WTC11 (cell line): ENCODE results near the gene MOB1B. TPM values are rescaled to one million over a fixed set of nuclear protein-coding genes. Genes with fewer than 3 reads are reported as not detected.

Source experiments
- ATAC-seq: fragments of 200-7000 bp; cut with Tn5 transposase; 2 replicates; pipeline ENCODE4 v1.10.0; 2021; ENCODE audit warnings: mild to moderate bottlenecking, moderate library complexity
- CTCF ChIA-PET: fragments of 300-600 bp; sonication (Branson Sonifier 250); formaldehyde crosslinking; loops from one replicate; lab custom pipeline; 2021; ENCODE audit warnings: antibody characterized with exemption; lab: Charles Lee
- POLR2A ChIA-PET: fragments of 350-600 bp; sonication (Branson Sonifier 250); formaldehyde crosslinking; loops from one replicate; lab custom pipeline; 2021; ENCODE audit warnings: antibody characterized with exemption; lab: Charles Lee
- DNase-seq: peaks from one replicate; pipeline ENCODE4 v3.0.0; 2021; ENCODE audit warnings: low spot score
- H3K27ac Mint-ChIP-seq: 2 replicates; pipeline ENCODE4 v1.8.0; 2021; ENCODE audit warnings: mixed read lengths
- H3K27me3 Mint-ChIP-seq: 2 replicates; pipeline ENCODE4 v1.8.0; 2021; ENCODE audit warnings: low read depth, mild to moderate bottlenecking, moderate library complexity, mixed read lengths
- H3K36me3 Mint-ChIP-seq: 2 replicates; pipeline ENCODE4 v1.8.0; 2021; ENCODE audit warnings: mixed read lengths
- H3K4me1 Mint-ChIP-seq: 2 replicates; pipeline ENCODE4 v1.8.0; 2022; ENCODE audit warnings: mixed read lengths
- H3K4me3 Mint-ChIP-seq: 2 replicates; pipeline ENCODE4 v1.8.0; 2021; ENCODE audit warnings: mild to moderate bottlenecking, moderate library complexity, mixed read lengths
- H3K9me3 Mint-ChIP-seq: 2 replicates; pipeline ENCODE4 v1.8.0; 2021; ENCODE audit warnings: mixed read lengths
- ARID4B ChIP-seq: sonication (generic); formaldehyde crosslinking; IDR thresholded peaks from 2 replicates; pipeline ENCODE4 v1.8.0; 2023; ENCODE audit warnings: missing genetic modification reagents, mild to moderate bottlenecking, borderline replicate concordance
- ATF1 ChIP-seq: sonication (generic); formaldehyde crosslinking; IDR thresholded peaks from 2 replicates; pipeline ENCODE4 v1.8.1; 2023; ENCODE audit warnings: mild to moderate bottlenecking, moderate library complexity, missing genetic modification reagents
- ATF3 ChIP-seq: sonication (generic); formaldehyde crosslinking; conservative IDR thresholded peaks from 2 replicates; pipeline ENCODE4 v1.8.1; 2022; ENCODE audit warnings: mild to moderate bottlenecking, missing genetic modification reagents
- CBFB ChIP-seq: sonication (generic); formaldehyde crosslinking; IDR thresholded peaks from 2 replicates; pipeline ENCODE4 v1.8.1; 2022; ENCODE audit warnings: mild to moderate bottlenecking, low read depth, missing genetic modification reagents
- CREB1 ChIP-seq: sonication (generic); formaldehyde crosslinking; IDR thresholded peaks from 2 replicates; pipeline ENCODE4 v1.8.0; 2023; ENCODE audit warnings: mild to moderate bottlenecking, missing genetic modification reagents
- E2F1 ChIP-seq: sonication (generic); formaldehyde crosslinking; IDR thresholded peaks from 2 replicates; pipeline ENCODE4 v1.8.0; 2022; ENCODE audit warnings: mild to moderate bottlenecking, missing genetic modification reagents
- ELF4 ChIP-seq: sonication (generic); formaldehyde crosslinking; IDR thresholded peaks from 2 replicates; pipeline ENCODE4 v1.8.1; 2022; ENCODE audit warnings: low read depth, mild to moderate bottlenecking, moderate library complexity, missing genetic modification reagents
- FOXJ3 ChIP-seq: sonication (generic); formaldehyde crosslinking; IDR thresholded peaks from 2 replicates; pipeline ENCODE4 v1.9.0; 2021; ENCODE audit warnings: missing genetic modification reagents, mild to moderate bottlenecking, borderline replicate concordance
- FOXK1 ChIP-seq: sonication (generic); formaldehyde crosslinking; IDR thresholded peaks from 2 replicates; pipeline ENCODE4 v1.8.0; 2022; ENCODE audit warnings: mild to moderate bottlenecking, moderate library complexity, missing genetic modification reagents
- GTF2I ChIP-seq: fragments of 250-450 bp; sonication (Bioruptor Pico); conservative IDR thresholded peaks from 2 replicates; pipeline ENCODE4 v1.4.0; 2021; ENCODE audit warnings: mild to moderate bottlenecking
- MXD4 ChIP-seq: fragments of 250-450 bp; sonication (Bioruptor Pico); IDR thresholded peaks from 2 replicates; pipeline ENCODE4 v1.8.0; 2021; ENCODE audit warnings: mild to moderate bottlenecking, moderate library complexity, borderline replicate concordance
- NFE2L1 ChIP-seq: sonication (generic); formaldehyde crosslinking; IDR thresholded peaks from 2 replicates; pipeline ENCODE4 v1.8.1; 2023; ENCODE audit warnings: missing genetic modification reagents
- NR2C2 ChIP-seq: sonication (generic); formaldehyde crosslinking; IDR thresholded peaks from 2 replicates; pipeline ENCODE4 v1.8.0; 2022; ENCODE audit warnings: mild to moderate bottlenecking, missing genetic modification reagents
- PRDM15 ChIP-seq: sonication (generic); formaldehyde crosslinking; IDR thresholded peaks from 2 replicates; pipeline ENCODE4 v1.8.0; 2022; ENCODE audit warnings: missing genetic modification reagents
- TCF7 ChIP-seq: sonication (generic); formaldehyde crosslinking; IDR thresholded peaks from 2 replicates; pipeline ENCODE4 v1.8.0; 2022; ENCODE audit warnings: mild to moderate bottlenecking, low read depth, missing genetic modification reagents, moderate library complexity
- ZNF317 ChIP-seq: sonication (generic); formaldehyde crosslinking; IDR thresholded peaks from 2 replicates; pipeline ENCODE4 v1.8.1; 2023; ENCODE audit warnings: low read depth, mild to moderate bottlenecking, moderate library complexity, missing genetic modification reagents, borderline replicate concordance
- total RNA-seq: library from RNA; stranded (reverse); gene quantifications from 3 replicates; pipeline ENCODE4 v1.2.3, GENCODE V29; 2021
- TF ChIP-seq, protein P1 (sequence below): sonication (generic); formaldehyde crosslinking; IDR thresholded peaks from 2 replicates; pipeline ENCODE4 v1.8.1; 2022; ENCODE audit warnings: low read depth, missing genetic modification reagents, borderline replicate concordance
- TF ChIP-seq, protein P2 (sequence below): fragments of 250-450 bp; sonication (Bioruptor Pico); IDR thresholded peaks from 2 replicates; pipeline ENCODE4 v1.9.0; 2021; ENCODE audit warnings: mild to moderate bottlenecking
- TF ChIP-seq, protein P3 (sequence below): fragments of 250-450 bp; sonication (Bioruptor Pico); IDR thresholded peaks from 2 replicates; pipeline ENCODE4 v1.9.0; 2021; ENCODE audit warnings: mild to moderate bottlenecking, borderline replicate concordance

Gene MOB1B
- total RNA-seq, 1 experiment from 2014 or later = 28.0 TPM

DNA sequence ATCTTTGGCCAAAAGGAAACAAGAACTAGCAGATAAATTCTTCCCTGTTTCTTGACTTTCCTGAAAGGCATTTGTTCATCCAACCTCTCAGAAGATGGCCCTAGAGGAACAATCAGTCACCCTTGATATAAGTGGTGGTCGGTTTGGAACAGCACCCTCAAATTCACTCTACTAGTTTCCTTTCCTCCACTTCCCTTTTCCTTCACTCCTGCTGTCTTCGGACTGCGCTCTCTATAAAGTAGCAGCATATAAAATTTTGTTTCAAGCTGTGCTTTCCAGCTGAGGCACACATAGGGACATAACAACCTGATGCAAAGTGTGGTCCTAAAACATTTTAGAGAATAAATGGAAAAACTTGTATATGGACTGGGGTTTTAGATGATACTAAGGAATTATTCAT lies 29.0 kb upstream of the MOB1B start (continued):
- TF ChIP-seq ARID4B (CRISPR knock-in tag) (no peak), E2F1 (CRISPR knock-in tag) (no peak), FOXJ3 (CRISPR knock-in tag) (no peak), MXD4 (no peak), FOXK1 (CRISPR knock-in tag) (no peak), NFE2L1 (CRISPR knock-in tag) (no peak), ZNF317 (CRISPR knock-in tag) (no peak), PRDM15 (CRISPR knock-in tag) (no peak)
- TF ChIP-seq, protein P1, sequence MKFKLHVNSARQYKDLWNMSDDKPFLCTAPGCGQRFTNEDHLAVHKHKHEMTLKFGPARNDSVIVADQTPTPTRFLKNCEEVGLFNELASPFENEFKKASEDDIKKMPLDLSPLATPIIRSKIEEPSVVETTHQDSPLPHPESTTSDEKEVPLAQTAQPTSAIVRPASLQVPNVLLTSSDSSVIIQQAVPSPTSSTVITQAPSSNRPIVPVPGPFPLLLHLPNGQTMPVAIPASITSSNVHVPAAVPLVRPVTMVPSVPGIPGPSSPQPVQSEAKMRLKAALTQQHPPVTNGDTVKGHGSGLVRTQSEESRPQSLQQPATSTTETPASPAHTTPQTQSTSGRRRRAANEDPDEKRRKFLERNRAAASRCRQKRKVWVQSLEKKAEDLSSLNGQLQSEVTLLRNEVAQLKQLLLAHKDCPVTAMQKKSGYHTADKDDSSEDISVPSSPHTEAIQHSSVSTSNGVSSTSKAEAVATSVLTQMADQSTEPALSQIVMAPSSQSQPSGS (CRISPR knock-in tag) = no peak
- TF ChIP-seq, protein P2, sequence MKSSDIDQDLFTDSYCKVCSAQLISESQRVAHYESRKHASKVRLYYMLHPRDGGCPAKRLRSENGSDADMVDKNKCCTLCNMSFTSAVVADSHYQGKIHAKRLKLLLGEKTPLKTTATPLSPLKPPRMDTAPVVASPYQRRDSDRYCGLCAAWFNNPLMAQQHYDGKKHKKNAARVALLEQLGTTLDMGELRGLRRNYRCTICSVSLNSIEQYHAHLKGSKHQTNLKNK (CRISPR knock-in tag) = no peak

DNA sequence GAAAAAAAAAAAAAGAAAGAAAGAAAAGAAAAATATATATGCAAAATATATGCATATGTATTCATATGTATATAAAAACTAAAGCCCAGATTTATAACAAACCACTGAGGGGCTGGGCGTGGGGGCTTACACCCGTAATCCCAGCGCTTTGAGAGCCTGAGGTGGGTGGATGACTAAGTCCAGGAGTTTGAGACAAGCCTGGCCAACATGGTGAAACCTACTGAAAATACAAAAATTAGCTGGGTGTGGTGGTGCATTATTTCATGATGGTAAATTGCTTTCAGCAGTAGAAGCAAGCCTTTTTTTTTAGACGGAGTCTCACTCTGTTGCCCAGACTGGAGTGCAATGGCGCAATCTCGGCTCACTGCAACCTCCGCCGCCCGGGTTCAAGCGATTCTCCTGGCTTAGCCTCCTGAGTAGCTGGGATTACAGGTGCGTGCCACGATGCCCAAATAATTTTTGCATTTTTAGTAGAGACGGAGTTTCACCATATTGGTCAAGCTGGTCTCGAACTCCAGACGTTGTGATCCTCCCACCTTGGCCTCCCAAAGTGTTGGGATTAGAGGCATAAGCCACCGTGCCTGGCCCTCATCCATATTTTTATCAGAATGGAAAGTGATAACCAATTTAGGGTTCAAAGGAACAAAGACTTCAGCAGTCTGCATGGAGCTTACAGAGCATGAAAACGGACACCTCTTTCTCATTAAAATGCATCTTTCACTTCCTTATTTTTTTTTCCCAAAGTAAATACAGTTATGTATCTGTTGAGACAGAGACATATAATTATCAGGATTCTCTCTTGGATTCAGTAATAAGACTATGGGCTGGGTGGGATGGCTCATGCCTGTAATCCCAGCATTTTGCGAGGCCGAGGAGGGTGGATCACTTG lies 27.7 kb upstream of the MOB1B start:
- no peaks in the 10 kb centered on the region for H3K27me3 Mint-ChIP-seq
- ChIA-PET CTCF (no interaction called here), POLR2A (no interaction called here)
- DNase-seq (no peak), ATAC-seq (no peak)
- TF ChIP-seq ATF3 (CRISPR knock-in tag) (no peak), GTF2I (CRISPR knock-in tag) (no peak), ATF1 (CRISPR knock-in tag) (no peak), NR2C2 (no peak), CBFB (CRISPR knock-in tag) (no peak), ELF4 (CRISPR knock-in tag) (no peak), CREB1 (CRISPR knock-in tag) (no peak), TCF7 (CRISPR knock-in tag) (no peak)
- TF ChIP-seq, protein P3, sequence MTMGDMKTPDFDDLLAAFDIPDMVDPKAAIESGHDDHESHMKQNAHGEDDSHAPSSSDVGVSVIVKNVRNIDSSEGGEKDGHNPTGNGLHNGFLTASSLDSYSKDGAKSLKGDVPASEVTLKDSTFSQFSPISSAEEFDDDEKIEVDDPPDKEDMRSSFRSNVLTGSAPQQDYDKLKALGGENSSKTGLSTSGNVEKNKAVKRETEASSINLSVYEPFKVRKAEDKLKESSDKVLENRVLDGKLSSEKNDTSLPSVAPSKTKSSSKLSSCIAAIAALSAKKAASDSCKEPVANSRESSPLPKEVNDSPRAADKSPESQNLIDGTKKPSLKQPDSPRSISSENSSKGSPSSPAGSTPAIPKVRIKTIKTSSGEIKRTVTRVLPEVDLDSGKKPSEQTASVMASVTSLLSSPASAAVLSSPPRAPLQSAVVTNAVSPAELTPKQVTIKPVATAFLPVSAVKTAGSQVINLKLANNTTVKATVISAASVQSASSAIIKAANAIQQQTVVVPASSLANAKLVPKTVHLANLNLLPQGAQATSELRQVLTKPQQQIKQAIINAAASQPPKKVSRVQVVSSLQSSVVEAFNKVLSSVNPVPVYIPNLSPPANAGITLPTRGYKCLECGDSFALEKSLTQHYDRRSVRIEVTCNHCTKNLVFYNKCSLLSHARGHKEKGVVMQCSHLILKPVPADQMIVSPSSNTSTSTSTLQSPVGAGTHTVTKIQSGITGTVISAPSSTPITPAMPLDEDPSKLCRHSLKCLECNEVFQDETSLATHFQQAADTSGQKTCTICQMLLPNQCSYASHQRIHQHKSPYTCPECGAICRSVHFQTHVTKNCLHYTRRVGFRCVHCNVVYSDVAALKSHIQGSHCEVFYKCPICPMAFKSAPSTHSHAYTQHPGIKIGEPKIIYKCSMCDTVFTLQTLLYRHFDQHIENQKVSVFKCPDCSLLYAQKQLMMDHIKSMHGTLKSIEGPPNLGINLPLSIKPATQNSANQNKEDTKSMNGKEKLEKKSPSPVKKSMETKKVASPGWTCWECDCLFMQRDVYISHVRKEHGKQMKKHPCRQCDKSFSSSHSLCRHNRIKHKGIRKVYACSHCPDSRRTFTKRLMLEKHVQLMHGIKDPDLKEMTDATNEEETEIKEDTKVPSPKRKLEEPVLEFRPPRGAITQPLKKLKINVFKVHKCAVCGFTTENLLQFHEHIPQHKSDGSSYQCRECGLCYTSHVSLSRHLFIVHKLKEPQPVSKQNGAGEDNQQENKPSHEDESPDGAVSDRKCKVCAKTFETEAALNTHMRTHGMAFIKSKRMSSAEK = no peak
- no peak overlapping the region for H3K4me3 Mint-ChIP-seq
- H3K27ac Mint-ChIP-seq = no peak overlapping the region
- H3K9me3 Mint-ChIP-seq = no peaks in the 10 kb centered on the region
- H3K36me3 Mint-ChIP-seq = no peaks in the 10 kb centered on the region
- no peaks in the 10 kb centered on the region for H3K4me1 Mint-ChIP-seq
